ENCODE measurements around the gene CPLX3.

DNA sequence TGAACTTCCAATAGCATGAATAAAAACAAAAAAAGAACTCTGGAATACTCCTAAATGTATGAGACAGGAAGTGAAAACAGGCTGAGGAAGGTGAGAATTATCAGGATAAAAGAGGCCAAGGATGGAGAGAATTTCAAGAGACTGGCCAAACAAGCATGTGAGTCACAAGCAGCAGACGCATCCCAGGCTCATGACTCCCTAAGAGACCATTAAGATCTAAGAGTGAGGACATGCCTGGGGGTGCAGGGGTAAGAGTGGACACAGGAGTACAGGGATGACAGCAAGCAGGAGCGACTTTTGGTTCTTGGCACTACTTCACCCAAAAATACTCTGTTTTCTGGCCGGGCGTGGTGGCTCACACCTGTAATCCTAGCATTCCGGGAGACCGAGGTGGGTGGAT lies 39.7 kb downstream of the CPLX3 start:
- TF ChIP-seq EP300 (IDR thresholded peaks at IDR 0.05) = no peak
- TF ChIP-seq, protein P1, sequence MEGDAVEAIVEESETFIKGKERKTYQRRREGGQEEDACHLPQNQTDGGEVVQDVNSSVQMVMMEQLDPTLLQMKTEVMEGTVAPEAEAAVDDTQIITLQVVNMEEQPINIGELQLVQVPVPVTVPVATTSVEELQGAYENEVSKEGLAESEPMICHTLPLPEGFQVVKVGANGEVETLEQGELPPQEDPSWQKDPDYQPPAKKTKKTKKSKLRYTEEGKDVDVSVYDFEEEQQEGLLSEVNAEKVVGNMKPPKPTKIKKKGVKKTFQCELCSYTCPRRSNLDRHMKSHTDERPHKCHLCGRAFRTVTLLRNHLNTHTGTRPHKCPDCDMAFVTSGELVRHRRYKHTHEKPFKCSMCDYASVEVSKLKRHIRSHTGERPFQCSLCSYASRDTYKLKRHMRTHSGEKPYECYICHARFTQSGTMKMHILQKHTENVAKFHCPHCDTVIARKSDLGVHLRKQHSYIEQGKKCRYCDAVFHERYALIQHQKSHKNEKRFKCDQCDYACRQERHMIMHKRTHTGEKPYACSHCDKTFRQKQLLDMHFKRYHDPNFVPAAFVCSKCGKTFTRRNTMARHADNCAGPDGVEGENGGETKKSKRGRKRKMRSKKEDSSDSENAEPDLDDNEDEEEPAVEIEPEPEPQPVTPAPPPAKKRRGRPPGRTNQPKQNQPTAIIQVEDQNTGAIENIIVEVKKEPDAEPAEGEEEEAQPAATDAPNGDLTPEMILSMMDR (IDR thresholded peaks at IDR 0.05) = no peak

Measured in esophagus muscularis mucosa (tissue), 3 donors.